Measurements from ENCODE around the gene RXFP3. TPM values are rescaled to one million over a fixed set of nuclear protein-coding genes. Genes with fewer than 3 reads are reported as not detected.
"Not testable (repeated sequence)": the region's sequence is repeated elsewhere in the genome, so short reads cannot be mapped to it uniquely, and the experiment has no call there.

Gene RXFP3
- polyA plus RNA-seq, 1 donor: not detected

DNA sequence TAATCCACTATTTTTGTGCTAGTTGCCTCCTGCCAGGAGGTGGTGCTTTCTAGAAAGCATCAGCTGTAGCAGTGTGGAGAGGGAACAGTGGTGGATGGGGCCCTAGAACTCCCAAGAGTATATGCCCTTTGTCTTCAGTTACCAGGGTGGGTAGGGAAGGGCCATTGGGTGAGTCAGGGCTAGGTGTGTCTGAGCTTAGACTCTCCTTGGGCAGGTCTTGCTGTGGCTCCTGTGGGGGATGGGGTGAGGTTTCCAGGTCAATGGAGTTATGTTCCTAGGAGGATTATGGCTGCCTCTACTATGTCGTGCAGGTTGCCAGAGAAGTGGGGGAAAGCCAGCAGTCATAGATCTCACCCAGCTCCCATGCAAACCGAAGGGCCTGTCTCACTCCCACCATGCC is 33.1 kb upstream of the RXFP3 start:
- H3K36me3 ChIP-seq (ENCODE audit: control insufficient read depth, insufficient read depth, low read length): no peaks in the 10 kb centered on the region
- H3K9me3 ChIP-seq (ENCODE audit: control insufficient read depth, low read depth, low read length): peaks cover 4% of the 10 kb centered on the region
- no peak for DNase-seq
- no peak overlapping the region for H3K4me3 ChIP-seq (ENCODE audit: low read length)
- no CpG with 5 or more reads among the region's 2 CpGs for WGBS (ENCODE audit: insufficient coverage, low lambda C conversion rate)
- H3K27ac ChIP-seq (ENCODE audit: low read length): no peak overlapping the region
- H3K27me3 ChIP-seq (ENCODE audit: control insufficient read depth, insufficient read depth, low read length): no peaks in the 10 kb centered on the region
- H3K4me1 ChIP-seq (ENCODE audit: control insufficient read depth, insufficient read depth, low read length): no peaks in the 10 kb centered on the region

DNA sequence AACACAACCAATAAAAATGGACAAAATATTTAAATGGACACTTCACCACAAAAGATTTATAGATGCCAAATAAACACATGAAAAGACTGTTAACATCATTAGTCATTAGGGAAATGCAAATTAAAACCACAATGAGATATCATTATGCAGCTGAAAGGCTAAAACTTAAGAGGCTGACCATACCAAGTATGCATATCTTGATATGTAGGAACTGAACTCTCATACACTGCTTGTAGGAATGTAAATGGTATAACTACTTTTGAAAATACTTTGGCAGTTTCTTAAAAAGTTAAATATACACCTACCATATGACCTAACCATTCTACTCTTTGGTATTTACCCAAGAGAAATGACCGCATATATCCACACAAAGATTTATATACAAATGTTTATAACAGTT is 30.8 kb upstream of the RXFP3 start:
- Histone ChIP-seq H3K4me1 (ENCODE audit: control insufficient read depth, insufficient read depth, low read length) (no peaks in the 10 kb centered on the region), H3K36me3 (ENCODE audit: control insufficient read depth, insufficient read depth, low read length) (no peaks in the 10 kb centered on the region), H3K27ac (ENCODE audit: low read length) (no peak overlapping the region), H3K9me3 (ENCODE audit: control insufficient read depth, low read depth, low read length) (peaks cover 4% of the 10 kb centered on the region), H3K27me3 (ENCODE audit: control insufficient read depth, insufficient read depth, low read length) (no peaks in the 10 kb centered on the region), H3K4me3 (ENCODE audit: low read length) (no peak overlapping the region)
- no CpG with 5 or more reads among the region's 1 CpG for WGBS (ENCODE audit: insufficient coverage, low lambda C conversion rate)
- no peak for DNase-seq

DNA sequence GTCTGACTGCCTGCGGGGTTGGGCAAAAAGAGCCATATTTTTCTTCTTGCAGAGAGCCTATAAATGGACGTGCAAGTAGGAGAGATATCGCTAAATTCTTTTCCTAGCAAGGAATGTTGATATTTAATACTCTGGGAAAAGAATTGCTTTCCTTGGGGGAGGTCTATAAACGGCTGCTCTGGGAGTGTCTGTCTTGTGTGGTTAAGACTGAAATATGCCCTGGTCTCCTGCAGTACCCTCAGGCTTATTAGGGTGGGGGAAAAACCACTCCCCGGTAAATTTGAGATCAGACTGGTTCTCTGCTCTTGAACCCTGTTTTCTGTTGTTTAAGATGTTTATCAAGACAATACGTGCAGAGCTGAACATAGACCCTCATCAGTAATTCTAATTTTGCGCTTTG is 29.9 kb upstream of the RXFP3 start:
- H3K9me3 ChIP-seq (ENCODE audit: control insufficient read depth, low read depth, low read length); DNase-seq; H3K27me3 ChIP-seq (ENCODE audit: control insufficient read depth, insufficient read depth, low read length); H3K4me1 ChIP-seq (ENCODE audit: control insufficient read depth, insufficient read depth, low read length); H3K36me3 ChIP-seq (ENCODE audit: control insufficient read depth, insufficient read depth, low read length); H3K27ac ChIP-seq (ENCODE audit: low read length); H3K4me3 ChIP-seq (ENCODE audit: low read length): not testable (repeated sequence)
- 84% methylated on average over 3 of the region's 7 CpGs for WGBS (ENCODE audit: insufficient coverage, low lambda C conversion rate)

DNA sequence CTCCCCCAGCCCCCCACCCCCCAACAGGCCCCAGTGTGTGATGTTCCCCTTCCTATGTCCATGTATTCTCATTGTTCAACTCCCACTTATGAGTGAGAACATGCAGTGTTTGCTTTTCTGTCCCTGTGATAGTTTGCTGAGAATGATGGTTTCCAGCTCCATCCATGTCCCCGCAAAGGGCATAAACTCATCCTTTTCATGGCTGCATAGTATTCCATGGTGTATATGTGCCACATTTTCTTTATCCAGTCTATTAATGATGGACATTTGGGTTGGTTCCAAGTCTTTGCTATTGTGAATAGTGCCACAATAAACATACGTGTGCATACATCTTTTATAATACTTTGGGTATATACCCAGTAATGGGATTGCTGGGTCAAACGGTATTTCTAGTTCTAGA is 21.3 kb upstream of the RXFP3 start:
- H3K27ac ChIP-seq (ENCODE audit: low read length); H3K27me3 ChIP-seq (ENCODE audit: control insufficient read depth, insufficient read depth, low read length); H3K36me3 ChIP-seq (ENCODE audit: control insufficient read depth, insufficient read depth, low read length); DNase-seq; H3K9me3 ChIP-seq (ENCODE audit: control insufficient read depth, low read depth, low read length); H3K4me3 ChIP-seq (ENCODE audit: low read length); H3K4me1 ChIP-seq (ENCODE audit: control insufficient read depth, insufficient read depth, low read length): not testable (repeated sequence)
- WGBS (ENCODE audit: insufficient coverage, low lambda C conversion rate): no CpG with 5 or more reads among the region's 3 CpGs

DNA sequence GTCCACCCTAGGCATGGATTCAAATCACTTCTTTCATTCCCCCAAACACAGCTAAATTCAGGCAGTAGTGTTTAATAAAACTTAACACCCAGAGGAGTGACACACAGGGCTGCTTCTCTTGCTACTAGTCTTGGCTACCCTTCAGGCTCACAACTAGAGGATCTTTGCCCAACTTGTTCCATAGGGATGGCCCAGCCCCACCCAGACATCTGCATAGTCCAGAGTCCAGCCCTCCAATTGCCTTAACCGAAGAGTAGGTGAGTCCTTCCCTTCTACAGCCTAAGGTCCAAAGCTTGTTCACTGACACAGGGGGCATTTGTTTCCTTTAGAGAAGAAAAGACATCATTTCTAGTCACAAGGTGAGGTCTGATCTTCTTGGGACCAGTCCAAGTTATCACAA is 15.2 kb upstream of the RXFP3 start:
- H3K9me3 ChIP-seq (ENCODE audit: control insufficient read depth, low read depth, low read length): no peaks in the 10 kb centered on the region
- WGBS (ENCODE audit: insufficient coverage, low lambda C conversion rate): no CpG with 5 or more reads among the region's 1 CpG
- H3K36me3 ChIP-seq (ENCODE audit: control insufficient read depth, insufficient read depth, low read length): no peaks in the 10 kb centered on the region
- no peak overlapping the region for H3K27ac ChIP-seq (ENCODE audit: low read length)
- peak in 1 of 2 donors; percentile 14 for DNase-seq
- no peak overlapping the region for H3K4me3 ChIP-seq (ENCODE audit: low read length)
- H3K4me1 ChIP-seq (ENCODE audit: control insufficient read depth, insufficient read depth, low read length): no peaks in the 10 kb centered on the region
- no peaks in the 10 kb centered on the region for H3K27me3 ChIP-seq (ENCODE audit: control insufficient read depth, insufficient read depth, low read length)

DNA sequence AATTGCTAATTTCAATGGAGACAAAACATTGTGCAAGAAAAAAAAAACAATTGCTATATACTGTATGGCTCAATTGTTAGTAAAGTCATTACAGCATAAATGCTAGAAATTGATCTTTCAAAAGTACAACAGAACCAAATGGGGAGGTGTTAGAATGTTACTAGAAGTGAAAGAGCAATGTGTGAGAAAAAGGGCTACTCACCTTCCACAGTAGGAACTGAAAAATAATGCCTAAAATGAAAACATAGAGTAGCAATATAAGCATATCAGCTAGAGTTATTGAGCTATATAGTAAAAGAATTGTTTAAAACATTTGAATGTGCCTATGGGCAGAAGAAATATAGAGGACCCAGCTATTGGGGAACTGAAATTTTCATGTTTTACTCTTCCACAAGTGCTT is 10.9 kb upstream of the RXFP3 start:
- Histone ChIP-seq H3K4me3 (ENCODE audit: low read length) (no peak overlapping the region), H3K4me1 (ENCODE audit: control insufficient read depth, insufficient read depth, low read length) (no peaks in the 10 kb centered on the region), H3K27ac (ENCODE audit: low read length) (no peak overlapping the region), H3K36me3 (ENCODE audit: control insufficient read depth, insufficient read depth, low read length) (no peaks in the 10 kb centered on the region), H3K9me3 (ENCODE audit: control insufficient read depth, low read depth, low read length) (no peaks in the 10 kb centered on the region), H3K27me3 (ENCODE audit: control insufficient read depth, insufficient read depth, low read length) (no peaks in the 10 kb centered on the region)
- DNase-seq: no peak

DNA sequence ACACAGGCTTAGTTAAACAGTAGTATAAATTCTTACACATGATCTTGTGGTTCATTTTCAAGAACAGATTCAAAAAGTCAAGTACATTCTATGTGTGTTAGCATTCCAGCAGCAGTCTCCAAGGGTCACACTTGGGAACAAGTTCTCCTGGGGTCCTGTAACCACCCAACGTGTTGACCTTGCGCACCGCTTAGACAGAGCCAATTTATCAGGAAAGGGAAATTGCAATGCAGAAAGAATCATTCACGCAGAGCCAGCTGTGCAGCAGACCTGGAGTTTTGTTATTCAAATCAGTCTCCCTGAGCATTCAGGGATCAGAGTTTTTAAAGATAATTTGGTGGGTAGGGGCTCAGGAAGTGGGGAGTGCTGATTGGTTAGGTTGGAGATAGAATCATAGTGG is 8.5 kb upstream of the RXFP3 start:
- H3K36me3 ChIP-seq (ENCODE audit: control insufficient read depth, insufficient read depth, low read length): no peaks in the 10 kb centered on the region
- H3K27ac ChIP-seq (ENCODE audit: low read length): no peak overlapping the region
- no peak overlapping the region for H3K4me3 ChIP-seq (ENCODE audit: low read length)
- no CpG with 5 or more reads among the region's 4 CpGs for WGBS (ENCODE audit: insufficient coverage, low lambda C conversion rate)
- H3K27me3 ChIP-seq (ENCODE audit: control insufficient read depth, insufficient read depth, low read length): no peaks in the 10 kb centered on the region
- no peaks in the 10 kb centered on the region for H3K4me1 ChIP-seq (ENCODE audit: control insufficient read depth, insufficient read depth, low read length)
- H3K9me3 ChIP-seq (ENCODE audit: control insufficient read depth, low read depth, low read length): no peaks in the 10 kb centered on the region
- DNase-seq: no peak

DNA sequence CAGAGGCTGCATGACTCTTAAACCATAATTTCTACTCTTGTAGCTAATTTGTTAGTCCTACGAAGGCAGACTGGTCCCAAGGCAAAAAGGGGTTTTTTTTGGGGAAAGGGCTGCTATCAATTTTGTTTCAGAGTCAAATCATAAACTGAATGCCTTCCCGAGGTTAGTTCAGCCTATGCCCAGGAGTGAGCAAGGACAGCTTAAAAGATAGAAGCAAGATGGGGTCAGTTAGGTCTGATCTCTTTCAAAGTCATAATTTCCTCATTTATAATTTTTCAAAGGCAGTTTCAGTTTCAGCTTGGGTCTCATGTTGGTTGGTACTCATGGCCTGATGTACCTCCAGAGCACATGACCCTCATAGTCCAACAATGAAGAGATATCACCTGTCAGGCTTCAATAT is 7.9 kb upstream of the RXFP3 start:
- Histone ChIP-seq H3K36me3 (ENCODE audit: control insufficient read depth, insufficient read depth, low read length) (no peaks in the 10 kb centered on the region), H3K27ac (ENCODE audit: low read length) (no peak overlapping the region), H3K4me1 (ENCODE audit: control insufficient read depth, insufficient read depth, low read length) (no peaks in the 10 kb centered on the region), H3K4me3 (ENCODE audit: low read length) (no peak overlapping the region), H3K9me3 (ENCODE audit: control insufficient read depth, low read depth, low read length) (no peaks in the 10 kb centered on the region), H3K27me3 (ENCODE audit: control insufficient read depth, insufficient read depth, low read length) (no peaks in the 10 kb centered on the region)
- DNase-seq: no peak
- 80% methylated on average over 1 of the region's 2 CpGs for WGBS (ENCODE audit: insufficient coverage, low lambda C conversion rate)

DNA sequence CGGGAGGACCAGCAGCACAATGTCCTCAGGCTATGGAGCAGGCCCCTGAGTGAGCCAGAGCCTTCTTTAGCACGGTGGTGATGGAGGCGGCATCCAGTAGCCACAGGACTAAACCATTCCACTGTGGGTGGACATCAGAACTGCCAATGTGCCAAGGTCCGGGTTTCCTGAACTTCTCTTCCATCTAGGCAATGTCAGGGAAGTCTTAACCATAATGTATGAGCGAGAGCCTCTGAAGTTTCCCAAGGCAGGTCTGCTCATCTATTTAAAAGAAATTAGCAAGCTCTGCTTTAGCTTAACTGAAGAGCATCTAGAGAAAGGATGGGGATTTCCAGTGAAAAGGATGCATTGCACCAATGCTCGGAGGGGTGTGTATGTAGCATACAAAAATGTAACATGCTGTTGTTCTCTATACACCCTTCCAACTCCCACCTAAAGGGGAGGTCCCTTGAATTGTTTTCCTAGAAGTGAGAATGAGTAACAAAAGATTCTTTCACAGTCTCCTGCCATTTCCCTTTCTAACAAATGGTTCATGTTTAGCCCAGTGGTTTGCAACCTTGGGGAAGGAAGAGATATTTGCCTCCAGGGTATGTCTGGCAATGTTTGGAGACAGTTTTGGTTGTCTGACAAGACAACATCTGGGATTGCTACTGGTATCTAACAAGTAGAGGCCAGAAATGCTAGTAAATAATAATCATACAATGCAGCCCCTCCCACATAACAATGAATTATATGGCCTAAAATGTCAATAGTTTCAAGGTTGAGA is 6.1 kb upstream of the RXFP3 start:
- H3K9me3 ChIP-seq (ENCODE audit: control insufficient read depth, low read depth, low read length): no peaks in the 10 kb centered on the region
- no peak overlapping the region for H3K4me3 ChIP-seq (ENCODE audit: low read length)
- no peaks in the 10 kb centered on the region for H3K36me3 ChIP-seq (ENCODE audit: control insufficient read depth, insufficient read depth, low read length)
- WGBS (ENCODE audit: insufficient coverage, low lambda C conversion rate): no CpG with 5 or more reads among the region's 6 CpGs
- no peaks in the 10 kb centered on the region for H3K4me1 ChIP-seq (ENCODE audit: control insufficient read depth, insufficient read depth, low read length)
- no peak overlapping the region for H3K27ac ChIP-seq (ENCODE audit: low read length)
- DNase-seq: no peak
- peaks cover under 1% of the 10 kb centered on the region for H3K27me3 ChIP-seq (ENCODE audit: control insufficient read depth, insufficient read depth, low read length)

DNA sequence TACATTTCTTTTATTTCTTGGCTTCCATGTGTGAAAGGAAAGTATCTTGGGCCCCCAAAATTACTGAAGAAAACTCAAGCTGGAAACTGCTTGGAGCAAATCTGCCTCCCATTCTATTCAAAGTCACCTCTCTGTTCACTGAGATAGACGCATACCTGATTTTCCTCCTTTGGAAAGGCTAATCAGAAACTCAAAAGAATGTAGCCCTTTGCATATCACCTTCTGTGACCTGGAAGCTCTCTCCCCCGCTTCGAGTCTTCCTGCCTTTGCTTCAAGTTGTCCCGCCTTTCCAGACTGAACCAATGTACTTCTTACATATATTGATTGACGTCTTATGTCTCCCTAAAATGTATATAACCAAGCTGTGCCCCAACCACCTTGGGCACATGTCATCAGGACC is 5.0 kb upstream of the RXFP3 start:
- H3K4me1 ChIP-seq (ENCODE audit: control insufficient read depth, insufficient read depth, low read length): no peaks in the 10 kb centered on the region
- H3K36me3 ChIP-seq (ENCODE audit: control insufficient read depth, insufficient read depth, low read length): no peaks in the 10 kb centered on the region
- no peak for DNase-seq
- peaks cover 11% of the 10 kb centered on the region for H3K27me3 ChIP-seq (ENCODE audit: control insufficient read depth, insufficient read depth, low read length)
- H3K27ac ChIP-seq (ENCODE audit: low read length): no peak overlapping the region
- H3K9me3 ChIP-seq (ENCODE audit: control insufficient read depth, low read depth, low read length): no peaks in the 10 kb centered on the region
- 81% methylated on average over 3 of the region's 5 CpGs for WGBS (ENCODE audit: insufficient coverage, low lambda C conversion rate)
- no peak overlapping the region for H3K4me3 ChIP-seq (ENCODE audit: low read length)

DNA sequence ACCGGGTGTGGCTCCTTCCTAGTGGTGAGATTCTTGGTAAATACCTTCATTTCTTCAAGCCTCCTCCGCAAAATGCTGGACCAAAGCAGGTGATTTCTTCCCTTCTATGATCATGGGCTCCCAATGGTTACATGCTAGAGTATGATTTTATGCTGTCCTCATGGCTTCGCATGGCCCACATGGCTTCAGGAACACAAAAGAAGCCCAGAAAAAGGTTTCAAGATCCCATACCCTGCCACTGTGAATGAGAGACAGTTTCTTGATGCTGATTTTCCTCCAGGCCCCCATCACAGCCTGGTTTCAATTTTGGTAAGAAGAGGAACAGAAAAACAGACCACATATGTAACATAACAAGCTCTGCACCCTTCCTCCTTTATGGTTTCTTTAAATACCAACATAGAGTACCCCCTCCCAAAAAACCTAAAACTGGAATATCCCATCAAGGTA is 2.4 kb upstream of the RXFP3 start:
- H3K36me3 ChIP-seq (ENCODE audit: control insufficient read depth, insufficient read depth, low read length): no peaks in the 10 kb centered on the region
- H3K4me3 ChIP-seq (ENCODE audit: low read length): no peak overlapping the region
- no CpG with 5 or more reads among the region's 3 CpGs for WGBS (ENCODE audit: insufficient coverage, low lambda C conversion rate)
- DNase-seq: no peak
- H3K27ac ChIP-seq (ENCODE audit: low read length): no peak overlapping the region
- H3K4me1 ChIP-seq (ENCODE audit: control insufficient read depth, insufficient read depth, low read length): no peaks in the 10 kb centered on the region
- H3K9me3 ChIP-seq (ENCODE audit: control insufficient read depth, low read depth, low read length): peaks cover 15% of the 10 kb centered on the region
- peaks cover 37% of the 10 kb centered on the region for H3K27me3 ChIP-seq (ENCODE audit: control insufficient read depth, insufficient read depth, low read length)

Data from large intestine (tissue), 3 donors.